Activated effector memory CD4-positive, alpha-beta T cell treated with Interleukin-2 at 50 U/mL for 16 hours (primary cell): Measurements from ENCODE around the gene CDK14.

Experiments
- DNase-seq: peaks from one replicate; pipeline ENCODE4 v3.0.0-alpha.2; 2020

Gene CDK14

DNA sequence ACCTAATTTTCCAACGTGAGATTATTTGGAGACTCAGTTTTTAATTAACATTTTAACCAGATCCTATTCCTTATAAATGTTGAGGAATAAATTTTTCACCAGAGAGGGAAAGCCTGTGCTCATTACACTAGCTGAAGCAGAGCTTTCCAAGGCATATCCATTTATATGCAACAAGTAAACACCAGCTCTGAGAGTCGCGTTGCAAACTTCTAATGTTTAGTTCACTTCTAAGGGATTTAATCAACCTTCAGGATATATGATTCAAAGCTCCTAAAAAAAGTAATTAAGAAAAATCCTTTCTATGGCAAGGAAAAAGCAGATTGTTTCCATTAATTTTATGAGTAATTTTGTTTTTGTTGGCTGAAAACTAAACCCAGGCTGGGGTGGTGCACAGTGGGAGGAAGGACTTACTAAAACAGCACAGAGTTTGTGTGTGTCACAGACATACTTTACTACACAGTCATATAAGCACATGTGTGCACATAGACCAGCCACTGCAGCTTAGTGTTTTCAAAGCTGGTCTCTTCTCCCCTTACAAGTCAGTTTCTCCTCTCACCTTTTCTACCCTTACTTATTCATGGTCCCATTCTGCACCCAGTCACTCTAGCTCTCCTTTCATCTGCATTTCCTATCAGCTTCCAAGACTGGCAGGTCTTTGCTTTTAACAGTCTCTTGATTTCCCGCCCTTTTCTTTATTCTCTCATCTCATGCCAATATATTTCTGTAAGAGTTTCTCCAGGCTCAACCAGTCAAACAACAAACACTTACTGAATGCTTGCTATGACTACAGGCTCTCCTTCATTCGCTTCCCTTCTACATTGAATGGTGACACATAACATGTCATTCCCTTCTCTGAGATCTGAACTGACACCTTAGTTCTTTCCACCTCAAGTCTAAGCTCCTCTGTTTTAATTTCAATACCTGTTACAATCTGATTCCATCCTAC lies 587.0 kb downstream of the CDK14 start:
- DNase-seq, result no peak

DNA sequence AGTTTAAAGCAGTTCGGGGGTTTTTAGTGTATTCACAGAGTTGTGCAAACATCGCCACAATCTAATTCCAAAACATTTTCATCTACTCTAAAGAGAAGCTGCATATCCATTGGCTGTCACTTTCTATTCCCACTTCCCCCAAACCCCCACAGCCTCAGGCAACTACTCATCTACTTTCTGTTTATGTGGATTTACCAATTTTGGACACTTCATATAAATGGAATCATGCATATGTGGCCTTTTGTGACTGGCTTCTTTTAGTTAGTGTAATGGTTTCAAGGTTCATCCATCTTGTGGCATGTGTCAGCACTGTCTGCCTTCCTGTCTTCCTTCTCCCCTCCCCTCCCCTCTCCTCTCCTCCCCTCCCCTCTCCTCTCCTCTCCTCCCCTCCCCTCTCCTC lies 589.6 kb downstream of the CDK14 start:
- no peak for DNase-seq

DNA sequence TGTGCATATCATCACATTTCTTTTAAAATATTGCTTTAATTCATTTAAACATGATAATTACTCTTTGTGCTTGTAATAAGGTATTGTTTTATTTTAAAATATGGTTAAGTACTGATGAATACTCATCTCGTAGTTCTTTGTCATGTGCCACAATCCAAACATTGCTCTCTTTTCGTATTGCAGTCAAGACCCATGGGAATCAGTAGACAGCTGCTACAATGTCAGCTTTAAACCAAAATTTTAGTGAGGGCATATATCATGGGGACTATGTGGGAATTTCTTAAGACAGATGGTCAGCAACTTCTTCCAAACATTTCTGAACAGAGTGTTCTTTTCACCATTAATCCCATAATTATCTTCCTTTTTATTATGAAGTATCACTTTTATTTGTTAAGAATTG lies 590.9 kb downstream of the CDK14 start:
- DNase-seq, result no peak

DNA sequence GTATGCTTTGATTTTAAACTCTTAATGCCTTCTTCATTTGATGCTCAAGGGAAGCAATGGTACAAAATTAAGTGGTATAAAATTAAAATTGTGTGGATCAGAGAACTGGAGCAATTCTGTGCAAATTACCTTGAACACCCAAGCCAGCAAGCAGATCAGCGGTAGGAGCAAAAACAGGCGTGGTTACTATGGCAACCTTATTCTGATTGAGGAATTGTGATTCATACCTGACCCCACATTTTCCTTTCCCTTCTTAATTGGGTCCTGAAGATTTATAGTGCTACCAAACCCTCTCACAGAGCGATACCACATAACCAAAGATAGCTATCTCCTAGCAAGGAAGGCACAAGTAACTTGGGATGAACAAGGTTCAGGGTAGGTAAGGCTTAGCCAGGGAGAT lies 595.6 kb downstream of the CDK14 start:
- no peak for DNase-seq

DNA sequence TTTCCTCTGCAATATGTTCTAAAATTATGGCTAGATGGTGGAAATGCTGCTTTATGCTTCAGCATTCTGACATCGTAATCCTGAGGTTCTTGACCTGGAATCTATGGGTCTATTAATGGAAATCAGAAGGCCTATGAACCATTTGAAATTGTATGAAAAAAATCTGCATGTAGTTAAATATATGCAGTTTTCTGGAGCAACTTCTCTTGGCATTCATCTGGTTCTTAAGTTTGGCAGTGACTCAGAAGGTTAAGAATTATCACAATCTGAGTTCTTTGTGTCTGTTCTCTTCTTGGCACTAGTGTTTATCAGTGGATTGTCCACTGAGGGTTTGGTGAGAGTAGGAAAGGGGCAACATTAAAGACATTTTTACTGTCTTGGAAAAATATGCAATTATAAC lies 597.0 kb downstream of the CDK14 start:
- DNase-seq, result no peak

DNA sequence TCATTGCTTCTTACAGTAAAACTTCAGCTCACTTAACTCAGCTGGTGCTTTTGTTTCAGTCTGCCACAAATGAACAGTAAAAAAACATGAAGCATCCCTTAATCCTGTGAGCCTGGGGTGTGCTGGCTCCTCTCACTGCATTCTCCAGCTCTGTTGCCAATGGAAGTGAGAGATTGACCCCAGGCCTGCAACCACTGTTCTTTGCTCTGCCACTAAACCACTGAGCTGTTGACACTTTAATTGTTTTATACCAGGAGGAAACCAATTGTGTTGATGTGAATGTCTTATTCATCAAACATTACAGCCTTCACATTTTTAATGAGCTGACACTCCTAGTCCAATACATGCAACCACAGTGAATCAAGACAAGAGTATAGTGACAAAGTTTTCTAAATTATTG lies 598.7 kb downstream of the CDK14 start:
- no peak for DNase-seq

DNA sequence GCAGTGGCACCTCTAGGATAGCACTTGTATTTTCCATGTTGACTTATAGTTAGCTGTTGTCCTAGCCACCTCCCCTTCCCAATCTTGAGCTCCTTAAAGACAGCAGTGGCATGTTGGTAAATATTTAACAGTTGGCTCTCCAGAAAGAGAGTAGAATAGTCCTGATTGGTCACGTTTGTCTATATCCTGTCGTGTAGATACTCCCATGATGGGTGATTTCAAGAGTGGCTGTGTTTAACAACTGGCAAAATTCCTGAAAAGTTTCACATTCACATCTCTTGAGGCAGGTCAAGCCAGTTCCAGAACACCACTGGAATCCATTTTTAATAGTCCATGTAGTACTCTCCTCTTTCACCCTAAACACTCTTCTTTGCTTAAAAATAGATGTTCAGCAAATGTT lies 599.9 kb downstream of the CDK14 start:
- DNase-seq, result no peak

DNA sequence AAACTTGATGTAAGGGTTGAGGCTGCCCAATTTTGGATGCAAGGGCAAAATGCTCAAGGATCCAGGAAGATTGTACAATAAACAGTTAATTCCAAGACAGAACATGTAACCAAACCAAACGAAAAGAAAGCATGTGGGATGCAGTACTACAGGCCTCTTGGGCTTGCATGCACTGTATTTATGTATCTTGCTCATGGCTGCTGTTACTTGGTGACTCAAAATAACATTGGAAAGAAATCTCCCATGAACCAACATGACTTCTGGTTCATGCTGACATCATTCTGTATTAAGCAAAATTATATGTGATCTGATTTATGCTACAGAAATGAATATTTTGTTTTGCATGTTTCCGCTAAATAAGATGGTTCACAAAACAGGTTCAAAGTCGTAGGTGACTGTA lies 602.2 kb downstream of the CDK14 start:
- no peak for DNase-seq

DNA sequence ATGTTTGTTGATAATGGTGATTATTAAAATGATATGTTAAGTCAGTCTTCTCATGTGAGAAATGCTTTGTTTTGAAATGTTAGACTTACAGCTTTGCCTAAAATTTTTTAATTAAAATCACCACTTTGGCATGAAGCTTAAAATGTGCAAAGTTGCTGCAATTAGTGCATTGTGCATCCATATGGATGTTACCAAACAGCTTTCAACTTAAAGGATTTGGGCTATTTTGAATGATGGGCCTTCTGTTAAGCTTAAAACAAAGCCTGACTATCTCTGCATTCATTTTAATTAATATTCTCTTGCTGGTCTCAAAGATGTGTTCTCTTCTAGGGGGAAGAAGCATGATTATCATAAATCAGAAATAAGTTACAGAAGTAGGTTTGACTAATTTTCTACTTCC lies 603.5 kb downstream of the CDK14 start:
- DNase-seq, result no peak

DNA sequence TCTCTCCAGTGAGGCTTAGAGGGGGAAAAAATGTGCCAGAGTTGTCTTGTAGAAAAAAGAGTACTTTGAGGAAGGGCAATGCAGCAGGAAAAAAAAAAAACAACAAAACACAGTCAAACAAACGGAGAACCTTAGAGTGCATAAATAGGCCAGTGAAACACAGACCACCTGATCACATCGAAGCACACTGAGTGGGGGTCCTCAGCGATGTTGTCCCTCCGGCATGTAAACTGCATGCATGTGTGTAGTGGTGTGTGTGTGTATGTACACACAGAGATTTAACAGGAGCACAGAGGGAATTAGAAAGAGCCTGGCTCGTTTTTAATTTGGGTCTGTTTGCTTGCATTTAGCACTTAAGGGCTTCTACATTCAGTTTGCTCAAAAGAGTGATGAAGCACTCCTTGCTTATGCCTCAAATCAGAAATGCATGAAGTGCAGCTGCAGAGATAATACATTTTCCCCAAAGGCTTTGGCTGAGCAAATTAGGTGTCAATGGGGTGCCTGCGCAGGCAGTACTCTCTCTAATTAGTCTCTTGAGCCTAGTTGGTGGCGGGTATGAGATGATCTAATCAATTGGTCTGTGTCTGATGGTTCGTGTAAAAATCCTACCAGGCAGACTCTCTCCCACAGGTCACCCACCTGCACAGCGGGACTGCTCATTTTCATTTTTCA lies 605.5 kb downstream of the CDK14 start:
- DNase-seq, result no peak

DNA sequence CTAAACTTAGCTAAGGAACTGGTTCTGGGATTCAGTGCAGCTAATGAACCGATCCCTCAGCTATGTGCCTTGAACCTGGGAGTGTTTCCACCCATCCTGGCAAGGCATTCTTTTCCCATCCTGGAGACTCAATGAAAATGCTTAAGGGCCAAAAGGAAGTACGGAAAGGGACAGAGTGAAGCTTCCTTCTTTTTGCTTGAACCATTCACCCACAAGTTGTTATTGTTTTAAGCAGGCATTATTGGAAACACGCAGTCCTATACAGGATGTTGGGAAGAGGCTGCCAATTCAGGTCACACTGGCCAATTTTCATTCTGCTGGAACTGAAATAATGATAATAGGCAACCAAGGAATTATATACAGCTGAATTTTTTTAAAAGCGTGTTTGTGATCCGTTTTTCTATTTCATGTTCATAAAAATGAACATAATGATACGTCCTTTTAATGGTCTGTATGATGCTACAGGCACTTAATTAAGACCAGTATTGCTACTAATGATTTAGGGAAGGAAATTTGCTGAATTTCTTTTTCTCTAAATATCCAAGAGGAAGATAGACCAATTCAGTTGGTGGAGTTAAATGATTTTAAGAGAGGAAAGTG lies 610.3 kb downstream of the CDK14 start:
- no peak for DNase-seq

DNA sequence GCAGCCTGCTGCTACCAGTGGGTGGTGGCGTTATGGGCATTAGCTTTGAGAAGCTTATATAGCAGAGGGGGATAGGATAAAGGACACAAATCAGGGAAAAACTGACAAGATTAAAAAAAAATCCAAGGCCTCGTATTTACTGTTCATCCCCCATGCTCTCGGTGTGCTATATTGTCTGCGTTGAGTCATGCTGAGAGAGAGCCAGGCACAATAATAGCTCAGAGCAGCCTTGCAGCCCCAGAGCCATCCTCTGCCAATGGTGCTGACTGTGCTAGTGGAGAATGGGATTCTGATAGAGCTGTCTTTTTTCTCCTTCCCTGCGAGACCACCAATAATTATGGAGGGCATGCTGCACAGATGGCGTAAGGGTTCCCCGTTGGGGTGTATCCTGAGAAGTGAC lies 616.5 kb downstream of the CDK14 start:
- DNase-seq, result no peak

DNA sequence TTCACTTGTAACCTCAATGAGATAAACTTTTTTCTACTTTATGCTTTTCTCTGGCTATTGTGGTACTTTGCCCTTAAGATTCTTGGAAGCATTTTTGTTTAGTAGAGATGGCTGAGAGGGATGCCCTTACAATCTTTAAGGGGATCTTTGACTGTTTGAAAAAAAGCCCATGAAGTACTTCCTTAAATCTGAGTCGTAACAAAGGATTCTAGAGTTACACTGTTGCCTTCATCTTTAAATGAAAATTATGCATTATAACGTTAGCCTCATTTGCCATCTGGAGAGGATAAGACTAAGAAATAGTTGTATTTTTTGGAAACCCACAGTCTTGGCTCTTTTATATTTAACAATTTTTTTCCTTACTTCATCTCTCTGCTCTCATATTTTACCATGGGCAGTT lies 630.3 kb downstream of the CDK14 start:
- DNase-seq, result no peak

DNA sequence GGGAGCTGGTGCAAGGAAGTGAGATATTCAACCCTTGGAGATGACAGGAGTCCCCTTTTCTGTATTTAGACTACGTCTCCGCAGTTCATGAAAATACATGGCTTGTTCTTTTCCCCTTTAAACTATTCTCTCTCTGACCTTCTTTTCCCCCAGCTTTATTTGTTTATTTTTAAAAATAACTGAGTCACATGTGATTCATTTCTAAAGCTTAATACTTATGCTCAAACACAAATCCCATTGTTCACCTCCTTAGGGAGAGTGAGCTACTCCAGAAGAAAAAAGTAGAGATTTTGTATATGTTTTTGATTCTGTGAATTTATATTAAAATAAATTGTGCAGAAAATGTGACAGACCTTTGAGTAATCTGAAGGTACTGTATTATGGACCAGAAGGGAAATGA lies 632.2 kb downstream of the CDK14 start:
- no peak for DNase-seq

DNA sequence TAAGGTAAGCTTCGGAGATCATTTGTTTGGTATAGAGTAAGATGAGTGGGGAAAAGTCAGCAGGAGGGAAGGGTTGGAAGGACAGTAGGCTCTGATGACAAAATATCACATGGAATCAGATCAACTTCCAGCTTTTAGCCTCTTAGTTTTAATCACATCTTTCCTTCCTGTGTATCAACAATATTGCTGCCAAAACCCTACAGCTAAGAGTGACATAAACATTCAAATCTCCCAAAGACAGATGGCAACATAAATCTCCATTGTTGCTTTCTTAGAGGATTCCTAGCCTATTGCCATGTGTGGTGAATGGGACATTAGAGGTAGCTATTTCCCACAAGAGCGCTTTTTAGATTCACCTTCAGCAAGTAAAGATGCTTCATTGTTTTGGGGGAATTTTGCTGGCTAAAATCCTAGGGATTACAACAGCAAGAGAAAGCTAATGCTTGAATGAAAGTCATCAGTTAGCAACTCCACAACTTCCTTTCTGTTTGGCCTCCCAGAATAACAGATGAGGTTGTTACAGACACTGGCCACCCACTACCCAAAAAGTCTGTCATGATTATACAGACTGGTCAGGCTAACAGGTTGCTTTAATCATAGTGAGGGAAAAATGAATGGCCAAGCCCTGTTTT lies 632.9 kb downstream of the CDK14 start:
- no peak for DNase-seq

DNA sequence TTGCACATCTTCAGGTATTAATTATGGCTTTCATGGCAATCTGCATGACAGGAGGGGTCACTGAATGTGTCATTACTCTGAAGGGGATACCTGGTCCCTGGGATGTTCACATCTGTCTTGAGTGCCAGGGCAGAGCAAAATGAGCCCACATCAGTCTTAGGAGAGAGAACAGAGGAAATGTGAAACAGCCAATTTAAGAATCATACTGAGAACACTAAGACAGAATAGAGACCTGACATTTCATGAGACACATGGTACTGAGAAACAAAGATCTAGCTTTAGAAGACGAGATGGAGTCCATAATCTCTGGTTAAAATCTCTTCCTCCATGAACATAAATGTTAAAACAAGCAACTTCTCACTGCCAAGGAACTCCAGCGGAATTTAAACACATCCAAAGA lies 634.0 kb downstream of the CDK14 start:
- no peak for DNase-seq

DNA sequence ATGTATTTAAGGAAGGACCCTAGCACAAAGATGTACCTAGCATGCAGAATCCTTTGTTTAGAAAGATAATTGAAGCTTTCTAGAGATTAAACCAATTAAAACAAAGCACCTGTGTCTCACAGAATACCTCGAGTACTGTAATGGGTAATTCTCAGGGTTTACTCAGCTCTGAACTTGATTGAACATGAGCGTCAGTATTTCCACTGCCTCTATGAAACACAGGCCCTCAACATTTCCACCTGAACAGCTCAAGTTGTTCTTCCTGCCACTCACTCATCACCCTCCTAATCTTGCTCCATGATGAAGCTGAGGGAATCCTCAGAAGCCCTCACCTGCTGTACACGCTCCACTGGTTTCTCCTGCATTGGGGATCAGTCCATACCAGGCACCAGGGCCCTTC lies 634.4 kb downstream of the CDK14 start:
- DNase-seq, result no peak

DNA sequence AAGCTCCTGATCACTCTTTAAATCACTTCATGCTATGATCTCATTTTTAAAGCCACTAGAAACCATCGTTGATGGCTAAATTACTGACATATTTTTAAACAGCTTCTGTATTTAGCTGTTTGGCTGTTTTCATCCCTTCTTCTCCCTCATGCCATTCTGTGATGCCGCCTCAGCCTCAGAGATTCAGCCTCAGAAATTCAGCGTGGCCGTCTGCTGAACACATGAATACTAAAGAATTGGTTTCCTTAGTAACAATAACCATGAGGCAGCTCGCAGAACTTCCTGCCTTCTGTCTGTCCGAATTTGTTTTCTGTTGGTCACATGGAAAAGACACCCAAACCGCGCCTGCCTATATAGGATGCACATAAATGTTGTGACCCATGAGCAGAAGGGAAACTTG lies 637.1 kb downstream of the CDK14 start:
- no peak for DNase-seq

DNA sequence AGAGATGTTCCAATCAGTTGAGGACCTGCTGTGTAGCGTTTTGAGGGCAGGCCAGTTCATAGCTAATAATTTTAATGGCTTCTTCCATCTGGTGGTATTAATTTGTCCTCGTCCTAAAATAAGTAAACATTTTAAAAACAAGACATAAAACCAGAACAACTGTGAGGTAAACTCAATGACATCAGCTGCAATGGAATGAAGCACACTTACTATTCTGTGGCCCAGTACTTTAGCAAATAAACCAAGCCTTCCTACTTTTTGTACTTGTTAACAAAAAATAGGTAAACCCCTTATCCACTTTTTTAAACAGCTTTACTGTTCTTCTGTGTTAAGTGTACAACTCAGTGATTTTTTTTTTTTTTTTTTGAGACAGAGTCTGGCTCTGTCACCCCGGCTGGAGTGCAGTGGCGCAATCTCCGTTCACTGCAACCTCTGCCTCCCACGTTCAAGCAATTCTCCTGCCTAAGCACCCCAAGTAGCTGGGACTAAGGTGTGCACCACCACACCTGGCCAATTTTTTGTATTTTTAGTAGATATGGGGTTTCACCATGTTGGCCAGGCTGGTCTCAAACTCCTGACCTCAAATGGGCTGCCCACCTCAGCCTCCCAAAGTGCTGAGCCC lies 639.2 kb downstream of the CDK14 start:
- DNase-seq, result no peak

DNA sequence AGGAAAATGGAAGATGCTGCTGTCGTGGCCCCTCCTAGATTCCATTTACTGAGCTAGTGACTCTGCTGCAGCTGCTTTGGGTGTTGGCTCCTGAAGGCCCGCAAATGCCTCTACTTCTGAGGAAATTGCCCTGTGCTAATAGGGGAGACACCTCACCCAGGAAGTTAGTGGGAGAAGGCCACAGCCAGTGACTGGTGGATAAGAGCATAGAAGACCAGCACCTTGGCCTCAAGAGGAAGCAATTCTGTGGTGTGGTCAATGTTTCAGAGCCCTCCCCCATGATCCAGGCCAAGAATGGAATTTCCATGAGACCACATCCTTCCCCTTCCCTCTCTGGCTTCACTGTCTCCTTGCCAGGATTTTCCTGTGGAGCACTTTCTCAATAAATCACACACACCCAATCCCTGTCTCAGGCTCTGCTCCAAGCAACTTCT lies 643.1 kb downstream of the CDK14 start:
- DNase-seq, result no peak

DNA sequence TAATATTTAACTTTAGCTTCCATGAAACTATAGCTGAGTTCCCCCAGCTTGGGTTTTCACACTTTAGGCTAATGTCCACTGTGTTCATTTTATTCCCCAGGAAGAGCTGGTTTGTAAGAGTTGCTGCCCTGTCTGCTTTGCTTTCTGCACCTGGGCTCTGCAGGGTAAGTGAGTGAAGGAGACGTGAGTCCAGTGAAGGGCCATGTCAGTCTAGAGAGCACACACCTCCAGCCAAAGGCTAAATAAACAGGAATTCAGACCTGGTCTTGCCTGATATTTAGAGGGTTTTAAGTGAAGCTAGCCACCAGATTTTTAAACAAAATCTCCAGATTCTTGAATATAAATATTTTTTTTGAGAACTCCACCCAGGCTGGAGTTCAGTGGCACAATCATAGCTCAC lies 643.7 kb downstream of the CDK14 start:
- no peak for DNase-seq

DNA sequence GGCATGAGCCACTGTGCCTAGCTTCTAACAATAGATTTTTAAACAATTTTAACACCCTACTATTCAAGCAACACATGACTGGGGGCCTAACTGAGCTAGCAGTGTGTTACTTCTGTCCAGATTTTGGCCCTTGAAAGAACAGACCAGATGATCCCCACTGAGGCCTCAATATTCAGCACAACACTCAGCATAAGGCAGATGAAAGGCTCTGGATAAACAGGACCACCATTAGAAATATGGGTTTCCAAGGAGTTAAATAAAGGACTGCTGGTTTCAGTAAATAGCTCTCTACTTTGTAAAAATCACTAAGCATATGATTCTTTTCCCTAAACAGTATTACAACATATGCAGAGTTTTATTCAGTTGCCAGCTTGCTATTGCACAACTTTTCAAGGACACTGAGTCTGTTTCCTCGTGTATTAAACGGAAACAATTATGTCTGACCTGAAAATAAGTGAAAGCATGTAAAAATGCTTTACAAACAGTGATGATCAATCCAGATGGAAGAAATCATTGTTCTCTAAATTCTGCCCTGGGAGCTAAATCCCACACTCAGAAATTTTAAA lies 644.3 kb downstream of the CDK14 start:
- no peak for DNase-seq
